Liver (tissue), 9 donors: Measurements from ENCODE around the gene COPG2. TPM values are rescaled to one million over a fixed set of nuclear protein-coding genes. Genes with fewer than 3 reads are reported as not detected.

Experiments used
- DNase-seq: peaks from one replicate; pipeline ENCODE4 v3.0.0-alpha.2; 2017; ENCODE audit warnings: low spot score
- H3K27ac ChIP-seq, 2 donors: one replicate each; pipeline ENCODE4 v1.7.0; 2013; ENCODE audit warnings: inconsistent platforms in 2 of 2, low read length in 2 of 2, control low read depth in 1 of 2, low read depth in 1 of 2, mild to moderate bottlenecking in 1 of 2
- H3K27me3 ChIP-seq, 4 donors: one replicate each; pipeline versions ENCODE4 v1.6.1 to v1.7.0; 2013; ENCODE audit warnings: low read length in 3 of 4, inconsistent platforms in 1 of 4, mild to moderate bottlenecking in 1 of 4, moderate library complexity in 1 of 4; ENCODE audit not compliant: control insufficient read depth in 4 of 4, insufficient read depth in 4 of 4
- H3K36me3 ChIP-seq, 4 donors: one replicate each; pipeline versions ENCODE4 v1.6.1 to v1.7.0; 2013; ENCODE audit warnings: low read length in 3 of 4, mild to moderate bottlenecking in 3 of 4, low read depth in 1 of 4, moderate library complexity in 1 of 4; ENCODE audit not compliant: control insufficient read depth in 4 of 4, insufficient read depth in 3 of 4
- H3K4me1 ChIP-seq, 4 donors: one replicate each; pipeline versions ENCODE4 v1.6.1 to v1.7.0; 2013; ENCODE audit warnings: low read length in 3 of 4, mild to moderate bottlenecking in 3 of 4, moderate library complexity in 1 of 4; ENCODE audit not compliant: control insufficient read depth in 4 of 4, insufficient read depth in 4 of 4
- H3K4me3 ChIP-seq, 3 donors: one replicate each; pipeline versions ENCODE4 v1.6.1 to v1.7.0; 2013; ENCODE audit warnings: low read length in 3 of 3, control low read depth in 1 of 3, low read depth in 1 of 3, mild to moderate bottlenecking in 1 of 3
- H3K9ac ChIP-seq, 2 donors: one replicate each; pipeline ENCODE4 v1.7.0; 2013; ENCODE audit warnings: low read length in 2 of 2, mild to moderate bottlenecking in 2 of 2, moderate library complexity in 2 of 2, control low read depth in 1 of 2, low read depth in 1 of 2
- H3K9me3 ChIP-seq, 4 donors: one replicate each; pipeline versions ENCODE4 v1.6.1 to v1.7.0; 2013; ENCODE audit warnings: low read length in 3 of 4; ENCODE audit not compliant: control insufficient read depth in 4 of 4
- EGR1 ChIP-seq, 2 donors: IDR thresholded peaks; 2 replicates each; pipeline ENCODE4 v1.6.1; 2016 to 2018; ENCODE audit warnings: antibody characterized with exemption in 2 of 2, low read depth in 2 of 2
- FOXA1 ChIP-seq: IDR thresholded peaks from 2 replicates; pipeline ENCODE4 v1.6.1; 2016; ENCODE audit warnings: antibody characterized with exemption
- FOXA2 ChIP-seq: IDR thresholded peaks from 2 replicates; pipeline ENCODE4 v1.6.1; 2016; ENCODE audit warnings: antibody characterized with exemption
- GABPA ChIP-seq, 2 donors: IDR thresholded peaks in 1 of 2; conservative IDR thresholded peaks in 1 of 2; 2 replicates each; pipeline ENCODE4 v1.6.1; 2016; ENCODE audit warnings: antibody characterized with exemption in 2 of 2, mild to moderate bottlenecking in 1 of 2, moderate library complexity in 1 of 2
- HNF4A ChIP-seq, 2 donors: conservative IDR thresholded peaks; 2 replicates each; pipeline ENCODE4 v1.6.1; 2016; ENCODE audit warnings: antibody characterized with exemption in 2 of 2, mild to moderate bottlenecking in 2 of 2
- HNF4G ChIP-seq: IDR thresholded peaks from 2 replicates; pipeline ENCODE4 v1.6.1; 2016; ENCODE audit warnings: antibody characterized with exemption
- JUND ChIP-seq, 2 donors: IDR thresholded peaks; 2 replicates each; pipeline ENCODE4 v1.6.1; 2016; ENCODE audit warnings: antibody characterized with exemption in 2 of 2
- NR2F2 ChIP-seq: IDR thresholded peaks from 2 replicates; pipeline ENCODE4 v1.6.1; 2016; ENCODE audit warnings: antibody characterized with exemption
- RAD21 ChIP-seq, 2 donors: IDR thresholded peaks; 2 replicates each; pipeline ENCODE4 v1.6.1; 2016; ENCODE audit warnings: antibody characterized with exemption in 2 of 2, mild to moderate bottlenecking in 2 of 2
- RXRA ChIP-seq, 2 donors: IDR thresholded peaks; 2 replicates each; pipeline ENCODE4 v1.6.1; 2017 to 2018; ENCODE audit warnings: antibody characterized with exemption in 2 of 2, mild to moderate bottlenecking in 1 of 2
- SP1 ChIP-seq: IDR thresholded peaks from 2 replicates; pipeline ENCODE4 v1.6.1; 2018; ENCODE audit warnings: antibody characterized with exemption, mild to moderate bottlenecking
- TAF1 ChIP-seq: conservative IDR thresholded peaks from 2 replicates; pipeline ENCODE4 v1.6.1; 2016; ENCODE audit warnings: antibody characterized with exemption, mild to moderate bottlenecking
- YY1 ChIP-seq: IDR thresholded peaks from 2 replicates; pipeline ENCODE4 v1.6.1; 2016; ENCODE audit warnings: antibody characterized with exemption, mild to moderate bottlenecking
- WGBS: extraction: QIAGEN DNeasy Blood & Tissue Kit; methylation state at CpG from one replicate; pipeline ENCODE4 v1.1.7; 2013; 5-methylcytosine and 5-hydroxymethylcytosine counted together
- polyA plus RNA-seq, 2 donors: library from polyadenylated mRNA; stranded (reverse) in 1 of 2; unstranded in 1 of 2; fragments of 200-250 nt in 1 of 2; fragments of >200 nt in 1 of 2; fragmentation: Nextera tagmentation in 1 of 2; extraction: Ambion mirVana in 1 of 2; gene quantifications; one replicate each; pipeline versions ENCODE4 v1.2.1 to v1.2.3, GENCODE V29; 2013 to 2015
- total RNA-seq, 2 donors: library from RNA; depleted of rRNA; stranded (reverse); fragments of >200 nt; gene quantifications; one replicate each; pipeline ENCODE4 v1.2.3, GENCODE V29; 2014
- TF ChIP-seq, protein P1 (sequence below): IDR thresholded peaks from 2 replicates; pipeline ENCODE4 v1.6.1; 2016; ENCODE audit warnings: antibody characterized with exemption
- TF ChIP-seq, protein P2 (sequence below): fragments of 150-350 bp; IDR thresholded peaks from 2 replicates; pipeline ENCODE4 v1.5.1; 2017; ENCODE audit warnings: improper control_type of control experiment, low read depth, low read length; ENCODE audit not compliant: missing input control
- TF ChIP-seq, protein P3 (sequence below): IDR thresholded peaks from 2 replicates; pipeline ENCODE4 v1.6.1; 2016; ENCODE audit warnings: antibody characterized with exemption
- TF ChIP-seq, protein P4 (sequence below): IDR thresholded peaks from 2 replicates; pipeline ENCODE4 v1.6.1; 2016; ENCODE audit warnings: antibody characterized with exemption, mild to moderate bottlenecking
- TF ChIP-seq, protein P5 (sequence below): IDR thresholded peaks from 2 replicates; pipeline ENCODE4 v1.6.1; 2016; ENCODE audit warnings: antibody characterized with exemption
- donor health status: healthy.
- donor health status: healthy.
- donor health status: healthy.
- donor health status: healthy.
- donor health status: healthy.

The COPG2 gene
- total and polyA plus RNA-seq, 4 donors = 0.99 to 10.3 (median 4.7) TPM

DNA sequence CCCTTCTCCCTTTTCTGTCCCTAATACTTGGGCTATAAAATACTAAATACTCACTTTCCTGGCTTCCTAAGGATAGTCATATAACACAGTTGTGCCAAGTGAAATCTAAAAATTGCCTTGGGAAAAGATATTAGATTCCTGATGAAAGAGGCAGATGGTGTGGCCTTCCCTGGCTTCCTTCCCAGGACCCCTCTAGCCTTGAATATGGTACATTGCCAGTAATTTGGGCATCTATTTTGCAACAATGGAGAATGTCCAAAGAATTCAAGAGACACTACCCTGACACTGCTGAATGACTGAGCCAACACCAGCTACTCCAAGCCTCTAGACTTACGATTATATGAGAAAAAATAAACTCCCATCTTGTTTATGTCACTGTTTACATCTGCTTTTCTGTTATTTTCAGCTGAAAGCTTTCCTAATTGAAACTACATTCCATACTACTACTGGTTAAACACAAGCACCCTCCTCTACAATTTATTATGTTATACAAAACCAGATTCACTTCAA is 17.9 kb downstream of the COPG2 start:
- WGBS = 94% methylated on average over 1 of the region's 1 CpG
- no peaks in the 10 kb centered on the region for H3K4me1 ChIP-seq
- H3K9me3 ChIP-seq = no peaks in the 10 kb centered on the region
- no peak for DNase-seq
- TF ChIP-seq YY1 (no peak), SP1 (no peak), JUND (IDR thresholded peaks at IDR 0.05) (no peak), FOXA2 (no peak), EGR1 (IDR thresholded peaks at IDR 0.05; ENCODE audit: low read depth in 2 of 2) (no peak), NR2F2 (no peak), FOXA1 (no peak), HNF4A (conservative IDR thresholded peaks at IDR 0.05) (no peak), RAD21 (IDR thresholded peaks at IDR 0.05) (no peak), RXRA (IDR thresholded peaks at IDR 0.05) (no peak), TAF1 (no peak), GABPA (IDR thresholded peaks at IDR 0.05 in 1 of 2, conservative IDR thresholded peaks at IDR 0.05 in 1 of 2) (no peak), HNF4G (no peak)
- TF ChIP-seq, protein P1, sequence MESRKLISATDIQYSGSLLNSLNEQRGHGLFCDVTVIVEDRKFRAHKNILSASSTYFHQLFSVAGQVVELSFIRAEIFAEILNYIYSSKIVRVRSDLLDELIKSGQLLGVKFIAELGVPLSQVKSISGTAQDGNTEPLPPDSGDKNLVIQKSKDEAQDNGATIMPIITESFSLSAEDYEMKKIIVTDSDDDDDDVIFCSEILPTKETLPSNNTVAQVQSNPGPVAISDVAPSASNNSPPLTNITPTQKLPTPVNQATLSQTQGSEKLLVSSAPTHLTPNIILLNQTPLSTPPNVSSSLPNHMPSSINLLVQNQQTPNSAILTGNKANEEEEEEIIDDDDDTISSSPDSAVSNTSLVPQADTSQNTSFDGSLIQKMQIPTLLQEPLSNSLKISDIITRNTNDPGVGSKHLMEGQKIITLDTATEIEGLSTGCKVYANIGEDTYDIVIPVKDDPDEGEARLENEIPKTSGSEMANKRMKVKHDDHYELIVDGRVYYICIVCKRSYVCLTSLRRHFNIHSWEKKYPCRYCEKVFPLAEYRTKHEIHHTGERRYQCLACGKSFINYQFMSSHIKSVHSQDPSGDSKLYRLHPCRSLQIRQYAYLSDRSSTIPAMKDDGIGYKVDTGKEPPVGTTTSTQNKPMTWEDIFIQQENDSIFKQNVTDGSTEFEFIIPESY = no peak
- TF ChIP-seq, protein P2, sequence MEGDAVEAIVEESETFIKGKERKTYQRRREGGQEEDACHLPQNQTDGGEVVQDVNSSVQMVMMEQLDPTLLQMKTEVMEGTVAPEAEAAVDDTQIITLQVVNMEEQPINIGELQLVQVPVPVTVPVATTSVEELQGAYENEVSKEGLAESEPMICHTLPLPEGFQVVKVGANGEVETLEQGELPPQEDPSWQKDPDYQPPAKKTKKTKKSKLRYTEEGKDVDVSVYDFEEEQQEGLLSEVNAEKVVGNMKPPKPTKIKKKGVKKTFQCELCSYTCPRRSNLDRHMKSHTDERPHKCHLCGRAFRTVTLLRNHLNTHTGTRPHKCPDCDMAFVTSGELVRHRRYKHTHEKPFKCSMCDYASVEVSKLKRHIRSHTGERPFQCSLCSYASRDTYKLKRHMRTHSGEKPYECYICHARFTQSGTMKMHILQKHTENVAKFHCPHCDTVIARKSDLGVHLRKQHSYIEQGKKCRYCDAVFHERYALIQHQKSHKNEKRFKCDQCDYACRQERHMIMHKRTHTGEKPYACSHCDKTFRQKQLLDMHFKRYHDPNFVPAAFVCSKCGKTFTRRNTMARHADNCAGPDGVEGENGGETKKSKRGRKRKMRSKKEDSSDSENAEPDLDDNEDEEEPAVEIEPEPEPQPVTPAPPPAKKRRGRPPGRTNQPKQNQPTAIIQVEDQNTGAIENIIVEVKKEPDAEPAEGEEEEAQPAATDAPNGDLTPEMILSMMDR = no peak
- TF ChIP-seq, protein P3, sequence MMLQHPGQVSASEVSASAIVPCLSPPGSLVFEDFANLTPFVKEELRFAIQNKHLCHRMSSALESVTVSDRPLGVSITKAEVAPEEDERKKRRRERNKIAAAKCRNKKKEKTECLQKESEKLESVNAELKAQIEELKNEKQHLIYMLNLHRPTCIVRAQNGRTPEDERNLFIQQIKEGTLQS = no peak
- TF ChIP-seq, protein P4, sequence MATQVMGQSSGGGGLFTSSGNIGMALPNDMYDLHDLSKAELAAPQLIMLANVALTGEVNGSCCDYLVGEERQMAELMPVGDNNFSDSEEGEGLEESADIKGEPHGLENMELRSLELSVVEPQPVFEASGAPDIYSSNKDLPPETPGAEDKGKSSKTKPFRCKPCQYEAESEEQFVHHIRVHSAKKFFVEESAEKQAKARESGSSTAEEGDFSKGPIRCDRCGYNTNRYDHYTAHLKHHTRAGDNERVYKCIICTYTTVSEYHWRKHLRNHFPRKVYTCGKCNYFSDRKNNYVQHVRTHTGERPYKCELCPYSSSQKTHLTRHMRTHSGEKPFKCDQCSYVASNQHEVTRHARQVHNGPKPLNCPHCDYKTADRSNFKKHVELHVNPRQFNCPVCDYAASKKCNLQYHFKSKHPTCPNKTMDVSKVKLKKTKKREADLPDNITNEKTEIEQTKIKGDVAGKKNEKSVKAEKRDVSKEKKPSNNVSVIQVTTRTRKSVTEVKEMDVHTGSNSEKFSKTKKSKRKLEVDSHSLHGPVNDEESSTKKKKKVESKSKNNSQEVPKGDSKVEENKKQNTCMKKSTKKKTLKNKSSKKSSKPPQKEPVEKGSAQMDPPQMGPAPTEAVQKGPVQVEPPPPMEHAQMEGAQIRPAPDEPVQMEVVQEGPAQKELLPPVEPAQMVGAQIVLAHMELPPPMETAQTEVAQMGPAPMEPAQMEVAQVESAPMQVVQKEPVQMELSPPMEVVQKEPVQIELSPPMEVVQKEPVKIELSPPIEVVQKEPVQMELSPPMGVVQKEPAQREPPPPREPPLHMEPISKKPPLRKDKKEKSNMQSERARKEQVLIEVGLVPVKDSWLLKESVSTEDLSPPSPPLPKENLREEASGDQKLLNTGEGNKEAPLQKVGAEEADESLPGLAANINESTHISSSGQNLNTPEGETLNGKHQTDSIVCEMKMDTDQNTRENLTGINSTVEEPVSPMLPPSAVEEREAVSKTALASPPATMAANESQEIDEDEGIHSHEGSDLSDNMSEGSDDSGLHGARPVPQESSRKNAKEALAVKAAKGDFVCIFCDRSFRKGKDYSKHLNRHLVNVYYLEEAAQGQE = no peak
- TF ChIP-seq, protein P5, sequence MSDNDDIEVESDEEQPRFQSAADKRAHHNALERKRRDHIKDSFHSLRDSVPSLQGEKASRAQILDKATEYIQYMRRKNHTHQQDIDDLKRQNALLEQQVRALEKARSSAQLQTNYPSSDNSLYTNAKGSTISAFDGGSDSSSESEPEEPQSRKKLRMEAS = no peak
- no peak overlapping the region for H3K4me3 ChIP-seq
- H3K9ac ChIP-seq = no peak overlapping the region
- H3K27ac ChIP-seq = no peak overlapping the region
- H3K27me3 ChIP-seq = no peaks in the 10 kb centered on the region
- peaks cover 0 to 4% (median 0%) of the 10 kb centered on the region in 4 donors for H3K36me3 ChIP-seq
